BLaER1 treated with 17β-estradiol and CSF1 and Interleukin-3, amounts not matched to agents 10 nM and 100 nM (cell line): Measurements from ENCODE around the gene GRIK2.

Experiments
- H3K27ac ChIP-seq, 11 experiments: shearing (Covaris generic); formaldehyde crosslinking; 2 replicates each; pipeline ENCODE4 v1.8.1; 2022
- H3K27me3 ChIP-seq, 11 experiments: shearing (Covaris generic); formaldehyde crosslinking; 2 replicates each; pipeline ENCODE4 v1.8.1; 2022
- H3K36me3 ChIP-seq, 11 experiments: shearing (Covaris generic); formaldehyde crosslinking; 2 replicates each; pipeline ENCODE4 v1.8.1; 2022
- H3K4me1 ChIP-seq, 10 experiments: shearing (Covaris generic); formaldehyde crosslinking; 2 replicates each; pipeline ENCODE4 v1.8.1; 2022
- H3K4me2 ChIP-seq, 11 experiments: shearing (Covaris generic); formaldehyde crosslinking; 2 replicates each; pipeline ENCODE4 v1.8.1; 2022
- H3K4me3 ChIP-seq, 10 experiments: shearing (Covaris generic); formaldehyde crosslinking; 2 replicates each; pipeline ENCODE4 v1.8.1; 2022
- H3K9ac ChIP-seq, 11 experiments: shearing (Covaris generic); formaldehyde crosslinking; 2 replicates each; pipeline ENCODE4 v1.8.1; 2022
- H3K9me3 ChIP-seq, 11 experiments: shearing (Covaris generic); formaldehyde crosslinking; replicated peaks in 1 of 11; 2 replicates each; pipeline ENCODE4 v1.8.1; 2022
- H4K20me1 ChIP-seq, 11 experiments: shearing (Covaris generic); formaldehyde crosslinking; 2 replicates each; pipeline ENCODE4 v1.8.1; 2022
- Cebpa-rat ChIP-seq, 11 experiments: shearing (Covaris generic); IDR thresholded peaks; 2 replicates each; pipeline ENCODE4 v1.8.1; 2022

Gene GRIK2

DNA sequence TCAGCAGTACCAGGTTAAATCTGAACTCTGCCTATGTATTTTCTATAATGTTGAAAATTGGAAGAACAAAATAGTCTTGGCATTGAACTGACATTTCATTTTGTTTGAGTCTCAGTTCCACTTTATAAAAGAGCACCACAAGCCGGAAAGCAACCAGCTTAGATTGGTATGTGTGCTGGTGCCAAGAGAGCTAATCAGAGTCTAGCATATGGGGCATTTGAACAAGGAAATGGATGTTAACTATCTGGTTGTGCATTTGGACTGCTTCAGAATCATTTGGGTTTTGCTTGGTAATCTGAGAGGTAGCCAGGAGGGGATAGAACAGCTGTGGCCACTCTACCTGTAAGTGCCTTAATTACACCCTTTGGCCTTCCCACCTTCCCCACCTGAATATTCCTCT is 184.8 kb downstream of the GRIK2 start:
- no peak overlapping the region for H3K27ac ChIP-seq

DNA sequence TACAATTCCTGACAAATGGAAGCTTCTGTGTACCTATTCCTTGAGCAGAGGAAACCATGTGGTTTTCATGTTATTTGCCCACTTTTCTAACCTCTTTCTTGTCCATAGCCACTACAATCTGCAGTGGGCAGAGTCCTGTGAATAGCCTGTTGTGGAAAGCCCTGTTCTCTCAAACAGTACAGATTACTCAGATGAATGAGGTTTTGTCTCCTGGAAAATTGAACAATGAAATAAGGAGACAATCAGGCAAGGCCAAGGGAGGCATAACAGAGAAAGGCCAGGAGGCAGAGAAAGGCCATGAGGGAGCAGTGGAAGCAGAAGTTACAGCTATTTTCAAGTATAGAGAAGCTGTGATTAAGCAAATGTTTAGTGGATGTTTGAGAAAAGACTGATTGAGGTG is 189.3 kb downstream of the GRIK2 start:
- Histone ChIP-seq H3K36me3 (no peaks in the 10 kb centered on the region), H3K4me1 (no peaks in the 10 kb centered on the region), H3K9ac (no peak overlapping the region), H3K27me3 (no peaks in the 10 kb centered on the region), H3K4me3 (no peak overlapping the region), H3K9me3 (no peaks in the 10 kb centered on the region), H3K4me2 (no peak overlapping the region), H4K20me1 (no peaks in the 10 kb centered on the region), H3K27ac (no peak overlapping the region)
- no peak for TF ChIP-seq Cebpa-rat (IDR thresholded peaks at IDR 0.05)

More for the DNA sequence above, 184.8 kb downstream of the GRIK2 start:
- no peak for TF ChIP-seq Cebpa-rat (IDR thresholded peaks at IDR 0.05)
- Histone ChIP-seq H3K4me3 (no peak overlapping the region), H3K4me1 (no peaks in the 10 kb centered on the region), H3K9me3 (no peaks in the 10 kb centered on the region), H4K20me1 (no peaks in the 10 kb centered on the region), H3K27me3 (no peaks in the 10 kb centered on the region), H3K36me3 (no peaks in the 10 kb centered on the region), H3K9ac (no peak overlapping the region), H3K4me2 (no peak overlapping the region)

DNA sequence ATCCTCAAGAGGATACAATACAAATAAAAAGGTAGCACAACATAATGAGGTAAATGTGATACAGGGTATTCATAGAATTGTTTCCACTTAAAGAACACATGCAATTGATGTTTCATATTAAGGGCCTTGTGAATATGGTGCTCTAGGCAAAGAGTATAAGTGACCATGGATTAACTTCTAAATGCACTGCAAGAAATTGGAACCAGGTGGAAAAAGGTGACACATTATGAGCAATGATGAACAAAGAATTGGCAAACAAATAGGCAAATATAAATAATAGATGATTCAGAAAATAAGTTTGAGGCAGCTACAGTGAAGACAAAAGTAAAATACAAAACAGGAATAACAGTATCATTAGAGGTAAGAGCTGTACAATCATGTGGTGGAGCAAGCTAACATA is 192.0 kb downstream of the GRIK2 start:
- H3K27me3 ChIP-seq, result no peaks in the 10 kb centered on the region
- no peaks in the 10 kb centered on the region for H4K20me1 ChIP-seq
- TF ChIP-seq Cebpa-rat (IDR thresholded peaks at IDR 0.05), result no peak
- no peaks in the 10 kb centered on the region for H3K36me3 ChIP-seq
- no peak overlapping the region for H3K4me2 ChIP-seq
- H3K27ac ChIP-seq, result no peak overlapping the region
- H3K4me3 ChIP-seq, result no peak overlapping the region
- H3K4me1 ChIP-seq, result no peaks in the 10 kb centered on the region
- H3K9me3 ChIP-seq, result no peaks in the 10 kb centered on the region
- H3K9ac ChIP-seq, result no peak overlapping the region

DNA sequence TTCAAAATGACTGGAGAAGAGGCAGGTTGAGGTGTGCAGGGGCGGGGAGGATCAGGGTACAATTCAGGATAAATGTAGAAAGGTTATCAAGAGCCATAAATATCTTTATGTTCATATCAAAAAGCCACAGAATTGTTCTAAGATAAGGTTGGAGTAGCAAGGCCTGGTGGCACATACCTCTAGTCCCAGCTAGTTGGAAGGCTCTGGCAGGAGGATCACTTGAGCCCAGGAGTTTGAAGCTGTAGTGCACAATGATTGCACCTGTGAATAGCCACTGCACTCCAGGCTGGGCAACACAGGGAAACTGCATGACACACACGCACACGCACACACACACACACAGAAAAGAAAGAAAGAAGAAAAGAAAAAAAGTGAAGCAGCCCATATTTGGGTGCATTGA is 194.8 kb downstream of the GRIK2 start:
- TF ChIP-seq Cebpa-rat (IDR thresholded peaks at IDR 0.05), result no peak
- no peak overlapping the region for H3K27ac ChIP-seq
- no peak overlapping the region for H3K4me3 ChIP-seq
- no peak overlapping the region for H3K9ac ChIP-seq
- H3K27me3 ChIP-seq, result no peaks in the 10 kb centered on the region
- no peaks in the 10 kb centered on the region for H3K36me3 ChIP-seq
- no peaks in the 10 kb centered on the region for H3K4me1 ChIP-seq
- H4K20me1 ChIP-seq, result no peaks in the 10 kb centered on the region
- no peak overlapping the region for H3K4me2 ChIP-seq
- no peaks in the 10 kb centered on the region for H3K9me3 ChIP-seq

- no peak overlapping the region for H3K27ac ChIP-seq
- H3K4me1 ChIP-seq, result no peaks in the 10 kb centered on the region
- no peaks in the 10 kb centered on the region for H4K20me1 ChIP-seq
- TF ChIP-seq Cebpa-rat (IDR thresholded peaks at IDR 0.05), result no peak
- no peaks in the 10 kb centered on the region for H3K36me3 ChIP-seq
- H3K4me3 ChIP-seq, result no peak overlapping the region
- no peak overlapping the region for H3K4me2 ChIP-seq
- H3K9me3 ChIP-seq, result no peaks in the 10 kb centered on the region
- no peaks in the 10 kb centered on the region for H3K27me3 ChIP-seq
- H3K9ac ChIP-seq, result no peak overlapping the region
Measured at GRCh38 chr6:101595276-101595675, 201.8 kb downstream of the GRIK2 start.

DNA sequence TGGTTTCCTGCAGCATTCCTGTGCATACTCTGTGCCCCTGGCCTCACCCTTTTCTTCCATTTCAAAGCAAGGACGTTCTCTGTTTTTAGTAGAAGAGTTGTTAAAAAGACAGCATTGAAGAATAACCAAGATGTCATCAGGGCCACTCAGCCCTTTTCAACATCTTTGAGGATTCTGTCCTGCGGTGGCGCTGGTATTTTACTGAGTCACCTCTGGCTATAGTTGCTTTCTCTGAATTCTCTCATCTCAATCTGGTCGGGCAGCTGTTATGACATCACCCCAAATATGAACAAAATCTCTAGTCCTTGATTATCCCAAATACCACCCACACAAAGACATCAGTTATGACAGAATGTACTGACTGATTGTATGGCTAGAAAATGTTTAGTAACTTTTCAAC is 204.2 kb downstream of the GRIK2 start:
- no peaks in the 10 kb centered on the region for H4K20me1 ChIP-seq
- no peaks in the 10 kb centered on the region for H3K36me3 ChIP-seq
- no peaks in the 10 kb centered on the region for H3K9me3 ChIP-seq
- no peak overlapping the region for H3K4me3 ChIP-seq
- no peak overlapping the region for H3K9ac ChIP-seq
- H3K27me3 ChIP-seq, result no peaks in the 10 kb centered on the region
- H3K4me1 ChIP-seq, result no peaks in the 10 kb centered on the region
- H3K4me2 ChIP-seq, result no peak overlapping the region
- H3K27ac ChIP-seq, result no peak overlapping the region
- TF ChIP-seq Cebpa-rat (IDR thresholded peaks at IDR 0.05), result no peak

DNA sequence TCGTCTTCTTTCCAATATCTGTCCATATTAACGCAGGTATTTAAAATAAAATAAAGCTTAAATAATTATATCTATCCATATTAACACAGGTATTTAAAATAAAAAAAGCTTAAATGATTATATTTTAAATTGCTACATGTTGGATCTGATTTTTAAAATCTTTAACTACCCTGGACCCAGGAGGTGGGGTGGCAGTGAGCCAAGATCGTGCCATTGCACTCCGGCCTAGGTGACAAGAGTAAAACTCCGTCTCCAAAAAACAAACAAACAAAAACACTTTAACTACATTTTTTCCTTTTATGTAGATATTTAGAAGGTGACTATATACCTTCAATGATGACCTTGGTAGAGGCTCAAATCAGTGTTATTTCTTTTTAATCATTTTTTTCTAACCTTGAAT is 211.9 kb downstream of the GRIK2 start:
- H3K4me3 ChIP-seq, result no peak overlapping the region
- no peak overlapping the region for H3K4me2 ChIP-seq
- H3K9ac ChIP-seq, result no peak overlapping the region
- no peak for TF ChIP-seq Cebpa-rat (IDR thresholded peaks at IDR 0.05)
- no peaks in the 10 kb centered on the region for H4K20me1 ChIP-seq
- H3K4me1 ChIP-seq, result no peaks in the 10 kb centered on the region
- no peaks in the 10 kb centered on the region for H3K27me3 ChIP-seq
- H3K36me3 ChIP-seq, result no peaks in the 10 kb centered on the region
- no peak overlapping the region for H3K27ac ChIP-seq
- no peaks in the 10 kb centered on the region for H3K9me3 ChIP-seq

DNA sequence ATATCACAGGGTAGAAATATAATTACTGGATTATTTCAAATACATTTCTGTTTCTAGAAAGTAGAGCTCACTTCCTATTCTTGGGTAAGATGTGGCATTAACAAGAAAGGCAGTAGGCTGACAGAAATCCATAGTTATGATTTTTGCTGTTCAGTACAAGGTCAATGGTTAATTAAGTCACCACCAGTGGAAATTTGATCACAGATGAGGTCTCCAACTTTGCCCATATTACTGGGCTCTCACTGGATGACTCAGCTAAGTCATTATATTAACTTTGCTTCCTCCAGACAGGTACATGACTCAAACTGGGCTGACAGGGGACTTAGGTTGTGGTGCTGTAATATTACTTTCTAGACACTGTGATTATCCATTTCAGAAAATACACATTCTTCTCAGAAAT is 212.4 kb downstream of the GRIK2 start:
- no peak overlapping the region for H3K27ac ChIP-seq
- H3K4me1 ChIP-seq, result no peaks in the 10 kb centered on the region
- no peaks in the 10 kb centered on the region for H4K20me1 ChIP-seq
- H3K9ac ChIP-seq, result no peak overlapping the region
- no peaks in the 10 kb centered on the region for H3K27me3 ChIP-seq
- no peak for TF ChIP-seq Cebpa-rat (IDR thresholded peaks at IDR 0.05)
- no peaks in the 10 kb centered on the region for H3K9me3 ChIP-seq
- no peak overlapping the region for H3K4me2 ChIP-seq
- no peaks in the 10 kb centered on the region for H3K36me3 ChIP-seq
- H3K4me3 ChIP-seq, result no peak overlapping the region

DNA sequence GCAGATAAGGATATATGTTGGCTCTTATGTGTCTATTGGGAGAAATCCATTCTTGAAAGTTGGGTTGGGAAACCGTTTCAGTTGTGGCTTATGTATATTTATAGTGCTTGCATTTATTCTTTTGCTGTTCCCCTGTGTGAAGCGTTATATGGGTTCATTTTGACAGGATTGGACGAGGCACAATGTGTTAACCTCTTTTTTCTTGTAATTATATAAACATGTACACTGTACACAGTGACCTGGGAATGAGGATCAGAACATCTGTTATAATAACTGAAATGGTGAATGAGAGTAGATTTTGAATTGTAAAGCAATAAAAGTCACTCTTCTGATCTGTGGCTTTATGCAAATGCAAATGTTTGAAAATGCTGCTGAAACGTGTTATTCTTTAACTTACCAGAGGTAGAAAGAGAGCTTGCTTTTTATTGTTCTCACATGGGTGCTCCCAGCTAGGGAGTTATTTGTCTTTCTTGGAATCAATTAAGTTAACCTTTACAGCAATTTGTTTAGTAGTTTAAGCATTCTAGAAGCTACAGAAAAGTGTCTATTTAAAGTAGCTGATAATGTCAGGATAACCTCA is 213.7 kb downstream of the GRIK2 start:
- Histone ChIP-seq H3K9ac (no peak overlapping the region), H3K4me3 (no peak overlapping the region), H3K27me3 (no peaks in the 10 kb centered on the region), H4K20me1 (no peaks in the 10 kb centered on the region), H3K36me3 (no peaks in the 10 kb centered on the region), H3K27ac (no peak overlapping the region), H3K9me3 (no peaks in the 10 kb centered on the region), H3K4me1 (no peaks in the 10 kb centered on the region), H3K4me2 (no peak overlapping the region)
- TF ChIP-seq Cebpa-rat (IDR thresholded peaks at IDR 0.05), result no peak

- TF ChIP-seq Cebpa-rat (IDR thresholded peaks at IDR 0.05), result no peak
- Histone ChIP-seq H3K27ac (no peak overlapping the region), H3K4me3 (no peak overlapping the region), H3K4me2 (no peak overlapping the region), H3K9me3 (no peaks in the 10 kb centered on the region), H3K27me3 (no peaks in the 10 kb centered on the region), H3K4me1 (no peaks in the 10 kb centered on the region), H4K20me1 (no peaks in the 10 kb centered on the region), H3K36me3 (no peaks in the 10 kb centered on the region), H3K9ac (no peak overlapping the region)
Measured at GRCh38 chr6:101608703-101609102, 215.2 kb downstream of the GRIK2 start.
